ENCODE data around the gene CALR. TPM values are rescaled to one million over a fixed set of nuclear protein-coding genes. Genes with fewer than 3 reads are reported as not detected.
"Not testable (repeated sequence)": the region's sequence is repeated elsewhere in the genome, so short reads cannot be mapped to it uniquely, and the experiment has no call there.

Gene CALR
- polyA plus RNA-seq, 3 donors from 2014 or later, result 125 to 301 (median 238) TPM

DNA sequence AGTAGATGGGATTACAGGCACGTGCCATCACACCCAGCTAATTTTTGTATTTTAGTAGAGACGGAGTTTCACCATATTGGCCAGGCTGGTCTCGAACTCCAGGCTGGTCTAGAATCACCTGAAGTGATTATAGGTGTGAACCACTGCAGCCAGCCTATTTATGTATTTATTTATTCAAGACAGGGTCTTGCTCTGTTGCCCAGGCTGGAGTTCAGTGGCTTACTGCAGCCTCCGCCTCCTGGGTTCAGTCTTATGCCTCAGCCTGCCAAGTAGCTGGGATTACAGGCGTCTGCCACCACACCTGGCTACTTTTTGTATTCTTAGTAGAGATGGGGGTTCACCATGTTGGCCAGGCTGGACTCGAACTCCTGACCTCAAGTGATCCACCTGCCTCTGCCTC is 13.6 kb downstream of the CALR start:
- Mint-ChIP-seq H3K27ac (peak overlapping the region in 3 of 6 donors; percentile 30 to 64 (median 43)), H3K4me1 (peaks cover 26 to 40% of the 10 kb centered on the region in 2 donors)
- not testable (repeated sequence) for H3K36me3 Mint-ChIP-seq; H3K9me3 Mint-ChIP-seq; H3K4me3 Mint-ChIP-seq; DNase-seq; H3K27me3 Mint-ChIP-seq (ENCODE audit: low read depth in 3 of 3)

DNA sequence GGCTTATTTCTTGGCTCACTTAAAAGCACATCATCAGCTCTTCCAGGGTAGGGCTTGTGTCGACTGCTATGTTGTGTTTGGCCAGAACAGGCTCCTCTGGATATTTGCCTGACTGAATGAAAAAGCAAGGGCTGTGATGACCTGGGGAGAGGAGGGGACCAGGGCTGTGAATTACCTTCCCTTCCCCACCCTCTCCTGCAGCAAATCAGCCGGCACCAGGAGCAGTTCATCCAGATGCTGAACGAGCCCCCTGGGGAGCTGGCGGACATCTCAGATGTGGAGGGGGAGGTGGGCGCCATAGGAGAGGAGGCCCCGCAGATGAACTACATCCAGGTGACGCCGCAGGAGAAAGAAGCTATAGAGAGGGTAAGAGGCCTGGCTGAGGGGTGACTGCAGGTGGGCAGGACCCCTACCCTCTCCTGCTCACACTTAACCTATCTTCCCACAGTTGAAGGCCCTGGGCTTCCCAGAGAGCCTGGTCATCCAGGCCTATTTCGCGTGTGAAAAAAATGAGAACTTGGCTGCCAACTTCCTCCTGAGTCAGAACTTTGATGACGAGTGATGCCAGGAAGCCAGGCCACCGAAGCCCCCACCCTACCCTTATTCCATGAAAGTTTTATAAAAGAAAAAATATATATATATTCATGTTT is 14.2 kb downstream of the CALR start:
- H3K27ac Mint-ChIP-seq, result no peak overlapping the region

DNA sequence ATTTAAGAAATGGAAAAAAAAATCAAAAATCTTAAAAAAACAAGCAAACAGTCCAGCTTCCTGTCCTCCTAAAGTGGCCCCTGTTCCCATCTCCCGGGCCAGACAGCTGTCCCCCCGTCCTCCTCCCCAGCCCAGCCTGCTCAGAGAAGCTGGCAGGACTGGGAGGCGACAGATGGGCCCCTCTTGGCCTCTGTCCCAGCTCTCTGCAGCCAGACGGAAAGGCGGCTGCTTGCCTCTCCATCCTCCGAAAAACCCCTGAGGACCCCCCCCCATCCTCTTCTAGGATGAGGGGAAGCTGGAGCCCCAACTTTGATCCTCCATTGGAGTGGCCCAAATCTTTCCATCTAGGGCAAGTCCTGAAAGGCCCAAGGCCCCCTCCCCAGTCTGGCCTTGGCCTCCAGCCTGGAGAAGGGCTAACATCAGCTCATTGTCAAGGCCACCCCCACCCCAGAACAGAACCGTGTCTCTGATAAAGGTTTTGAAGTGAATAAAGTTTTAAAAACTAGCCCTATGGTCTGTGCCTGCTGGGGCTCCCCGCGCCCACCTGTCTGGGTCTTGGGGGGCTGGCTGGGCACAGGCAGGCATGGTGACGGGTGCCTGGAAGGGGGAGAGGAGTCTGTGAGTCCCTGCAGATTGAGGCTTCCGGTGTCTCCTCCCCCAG is 14.9 kb downstream of the CALR start:
- Mint-ChIP-seq H3K27me3 (ENCODE audit: low read depth in 3 of 3) (peaks cover 3 to 8% (median 5%) of the 10 kb centered on the region in 3 donors), H3K4me1 (peaks cover 27 to 32% of the 10 kb centered on the region in 2 donors), H3K9me3 (no peaks in the 10 kb centered on the region), H3K27ac (peak overlapping the region in 1 of 6 donors; percentile 49), H3K36me3 (peaks cover 0 to 8% (median 7%) of the 10 kb centered on the region in 3 donors), H3K4me3 (no peak overlapping the region)
- DNase-seq, result no peak

More for the DNA sequence above, 14.2 kb downstream of the CALR start:
- Mint-ChIP-seq H3K4me3 (no peak overlapping the region), H3K9me3 (no peaks in the 10 kb centered on the region), H3K36me3 (peaks cover 0 to 8% (median 7%) of the 10 kb centered on the region in 3 donors), H3K4me1 (peaks cover 28 to 35% of the 10 kb centered on the region in 2 donors), H3K27me3 (ENCODE audit: low read depth in 3 of 3) (peaks cover 3 to 8% (median 5%) of the 10 kb centered on the region in 3 donors)
- DNase-seq, result no peak

DNA sequence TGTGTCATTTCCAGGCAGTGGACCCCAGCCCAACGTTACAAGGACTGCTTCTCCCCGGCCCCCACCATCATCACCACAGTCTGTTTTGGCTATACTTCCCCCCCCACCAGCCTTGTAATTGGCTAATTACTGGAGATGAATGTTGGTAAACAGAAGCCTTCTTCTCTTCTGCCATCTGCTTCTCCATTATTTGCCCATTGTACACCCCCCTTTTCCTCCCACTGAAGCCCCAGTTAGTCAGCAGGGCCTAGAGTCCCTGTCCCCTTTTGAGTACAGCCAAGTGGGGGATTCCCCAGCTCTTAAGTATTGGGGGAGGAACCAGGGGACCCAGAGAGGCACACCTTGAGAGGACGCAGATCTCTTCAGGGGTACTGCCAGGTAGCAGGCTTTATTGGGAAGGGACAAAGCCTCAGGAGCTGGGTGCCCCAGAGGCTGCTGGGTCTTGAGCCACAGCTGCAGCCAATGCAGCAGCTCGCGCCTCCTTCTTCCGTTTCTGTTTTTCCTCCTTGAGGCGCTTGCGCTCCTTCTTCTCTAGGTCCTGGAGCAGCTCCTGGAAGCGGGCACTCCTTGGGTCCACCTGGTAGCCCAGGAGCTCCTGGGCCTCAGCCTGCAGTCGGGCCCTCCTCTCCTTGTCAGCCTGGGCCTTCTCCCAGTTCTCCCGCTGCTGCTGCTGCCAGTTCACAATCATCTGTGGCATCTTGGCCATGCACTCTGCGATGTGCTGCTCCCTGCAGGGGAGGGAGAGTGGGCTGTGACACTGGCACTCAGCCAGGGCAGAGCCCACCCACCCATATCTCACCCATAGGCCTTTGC is 15.6 kb downstream of the CALR start:
- Mint-ChIP-seq H3K36me3 (peaks cover 0 to 8% (median 7%) of the 10 kb centered on the region in 3 donors), H3K27ac (peak overlapping the region; percentile 7 to 82 (median 45)), H3K9me3 (no peaks in the 10 kb centered on the region), H3K4me3 (peak overlapping the region in 3 of 5 donors; percentile 13 to 59 (median 29)), H3K4me1 (peaks cover 27 to 32% of the 10 kb centered on the region in 2 donors), H3K27me3 (ENCODE audit: low read depth in 3 of 3) (peaks cover 3 to 8% (median 5%) of the 10 kb centered on the region in 3 donors)
- DNase-seq, result no peak

DNA sequence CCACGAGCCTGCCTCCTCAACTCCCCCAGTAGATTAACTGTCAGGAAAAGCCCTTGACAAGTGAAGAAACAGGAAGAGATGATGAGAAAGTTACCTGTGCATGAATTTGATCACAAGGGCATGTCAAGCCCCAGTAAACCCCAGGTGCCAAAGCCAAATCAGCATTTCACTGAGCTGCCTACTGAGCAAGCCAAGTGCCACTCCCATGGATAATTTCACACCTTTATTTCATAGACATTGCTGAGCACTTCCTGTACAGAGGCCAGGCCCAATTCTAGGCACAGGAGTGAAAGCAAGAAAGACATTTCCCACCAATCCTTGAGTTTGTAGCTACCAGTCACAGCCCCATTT is 16.2 kb downstream of the CALR start:
- H3K36me3 Mint-ChIP-seq, result peaks cover 0 to 8% (median 7%) of the 10 kb centered on the region in 3 donors
- DNase-seq, result no peak
- peaks cover 3 to 8% (median 5%) of the 10 kb centered on the region in 3 donors for H3K27me3 Mint-ChIP-seq (ENCODE audit: low read depth in 3 of 3)
- peak overlapping the region in 3 of 5 donors; percentile 23 to 59 (median 29) for H3K4me3 Mint-ChIP-seq
- no peaks in the 10 kb centered on the region for H3K9me3 Mint-ChIP-seq
- H3K4me1 Mint-ChIP-seq, result peaks cover 27 to 31% of the 10 kb centered on the region in 2 donors
- peak overlapping the region in 5 of 6 donors; percentile 7 to 82 (median 41) for H3K27ac Mint-ChIP-seq

DNA sequence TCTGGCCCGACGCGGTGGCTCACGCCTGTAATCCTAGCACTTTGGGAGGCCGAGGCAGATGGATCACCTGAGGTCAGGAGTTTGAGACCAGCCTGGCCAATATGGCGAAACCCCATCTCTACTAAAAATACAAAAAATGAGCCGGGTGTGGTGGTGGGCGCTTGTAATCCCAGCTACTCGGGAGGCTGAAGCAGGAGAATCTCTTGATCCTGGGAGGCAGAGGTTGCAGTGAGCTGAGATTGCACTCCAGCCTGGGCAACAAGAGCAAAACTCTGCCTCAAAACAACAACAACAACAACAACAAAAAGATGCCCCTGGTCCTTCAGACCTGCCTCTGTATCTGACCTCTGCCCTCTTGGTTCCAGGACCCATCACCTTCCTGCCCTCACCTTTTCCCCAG is 17.2 kb downstream of the CALR start:
- DNase-seq; H3K36me3 Mint-ChIP-seq; H3K27me3 Mint-ChIP-seq (ENCODE audit: low read depth in 3 of 3); H3K9me3 Mint-ChIP-seq: not testable (repeated sequence)
- H3K27ac Mint-ChIP-seq, result peak overlapping the region; percentile 79 to 94 (median 86)
- H3K4me3 Mint-ChIP-seq, result peak overlapping the region; percentile 77 to 89 (median 82)
- H3K4me1 Mint-ChIP-seq, result peaks cover 25 to 27% of the 10 kb centered on the region in 2 donors

DNA sequence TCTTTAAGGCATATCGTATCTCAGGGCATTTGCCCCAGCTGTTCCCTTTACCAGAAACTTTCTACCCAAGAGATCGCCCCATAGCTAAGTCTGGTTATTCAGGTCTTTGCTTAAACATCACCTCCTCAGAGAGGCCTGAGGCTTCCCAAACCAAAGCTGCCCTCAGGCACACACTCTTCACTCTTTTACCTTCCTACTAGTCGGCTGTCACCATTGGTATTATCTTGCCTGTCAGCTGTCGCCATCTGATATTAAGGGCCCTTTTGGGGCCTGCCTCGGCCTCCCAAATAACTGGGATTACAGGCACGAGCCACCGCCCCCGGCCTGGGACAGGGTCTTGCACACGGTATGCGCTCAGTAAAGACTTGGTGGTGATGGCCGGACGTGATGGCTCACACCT is 17.6 kb downstream of the CALR start:
- H3K4me1 Mint-ChIP-seq, result peaks cover 25 to 27% of the 10 kb centered on the region in 2 donors
- H3K4me3 Mint-ChIP-seq, result peak overlapping the region; percentile 77 to 89 (median 82)
- DNase-seq, result no peak
- H3K9me3 Mint-ChIP-seq, result no peaks in the 10 kb centered on the region
- H3K36me3 Mint-ChIP-seq, result peaks cover 0 to 6% (median 0%) of the 10 kb centered on the region in 3 donors
- peak overlapping the region; percentile 79 to 94 (median 86) for H3K27ac Mint-ChIP-seq
- peaks cover 3 to 10% (median 5%) of the 10 kb centered on the region in 3 donors for H3K27me3 Mint-ChIP-seq (ENCODE audit: low read depth in 3 of 3)

DNA sequence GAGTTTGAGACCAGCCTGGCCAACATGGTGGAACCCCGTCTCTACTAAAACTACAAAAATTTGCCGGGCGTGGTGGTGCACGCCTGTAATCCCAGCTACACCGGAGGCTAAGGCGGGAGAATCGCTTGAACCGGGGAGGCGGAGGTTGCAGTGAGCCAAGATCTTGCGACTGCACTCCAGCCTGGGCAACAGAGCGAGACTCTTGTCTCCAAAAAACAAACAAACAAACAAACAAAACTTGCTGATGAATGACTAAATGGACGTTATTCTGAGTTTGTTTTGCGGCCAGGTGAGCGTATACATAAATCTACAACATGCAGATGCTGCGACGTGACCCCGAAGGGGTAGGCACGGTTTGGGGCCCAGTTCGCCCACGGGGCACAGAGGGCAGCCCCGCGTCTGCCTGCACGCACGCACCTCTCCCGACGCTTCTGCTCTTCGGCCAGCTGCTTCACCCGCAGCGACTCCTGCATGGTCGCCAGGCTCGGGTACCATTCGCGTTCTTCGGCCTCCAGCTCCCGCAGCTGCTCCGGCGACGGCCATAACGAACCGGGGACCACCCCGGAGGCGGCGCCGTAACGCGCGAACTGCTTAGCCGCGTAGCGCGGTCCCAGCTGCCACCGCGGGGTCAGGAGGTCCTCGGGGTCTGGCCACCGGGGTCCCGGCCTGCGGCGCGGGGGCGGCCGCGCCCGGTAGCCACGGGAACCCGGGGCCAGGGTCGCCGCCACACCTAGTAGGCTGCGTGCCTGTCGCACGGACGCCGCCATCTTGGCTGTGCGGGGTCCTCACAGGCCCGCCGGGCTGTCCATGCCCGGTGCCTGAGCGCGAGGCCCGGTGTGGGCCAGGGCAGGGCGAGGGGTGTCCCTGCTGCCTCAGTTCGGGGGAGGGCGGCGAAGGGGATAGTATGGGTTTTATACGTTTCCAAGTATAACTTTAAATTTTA is 18.3 kb downstream of the CALR start, which contains the start of gene GADD45GIP1:
Gene GADD45GIP1 (minus strand): TSS at position 778 of the 943 bp plus-strand sequence. CDS start 11 bp downstream, at position 767.
- Mint-ChIP-seq H3K9me3 (no peaks in the 10 kb centered on the region), H3K36me3 (no peaks in the 10 kb centered on the region), H3K4me1 (peaks cover 25% of the 10 kb centered on the region in 2 donors), H3K4me3 (peak within 1 kb of the TSS; percentile 88 to 91 (median 90)), H3K27ac (peak within 1 kb of the TSS; percentile 79 to 94 (median 93)), H3K27me3 (ENCODE audit: low read depth in 3 of 3) (peaks cover 0 to 8% (median 5%) of the 10 kb centered on the region in 3 donors)
- DNase-seq, result peak; percentile 77 to 80 (median 77)

DNA sequence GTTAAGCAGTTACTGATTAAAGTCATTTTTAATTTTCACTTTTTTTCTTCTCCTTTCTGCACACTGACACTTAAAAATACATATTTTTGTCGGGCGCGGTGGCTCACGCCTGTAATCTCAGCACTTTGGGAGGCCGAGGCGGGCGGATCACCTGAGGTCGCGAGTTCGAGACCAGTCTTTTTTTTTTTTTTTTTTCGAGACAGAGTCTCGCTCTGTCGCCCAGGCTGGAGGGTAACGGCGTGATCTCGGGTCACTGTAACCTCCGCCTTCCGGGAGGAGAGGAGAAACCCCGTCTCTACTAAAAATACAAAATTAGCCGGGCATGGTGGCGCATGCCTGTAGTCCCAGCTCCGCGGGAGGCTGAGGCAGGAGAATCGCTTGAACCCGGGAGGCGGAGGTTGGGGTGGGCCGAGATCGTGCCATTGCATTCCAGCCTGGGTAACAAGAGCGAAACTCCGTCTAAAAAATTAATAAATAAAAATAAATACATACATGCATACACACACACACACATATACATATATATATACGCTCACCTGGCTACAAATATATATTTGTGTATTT is 19.1 kb downstream of the CALR start:
- H3K9me3 Mint-ChIP-seq; H3K27me3 Mint-ChIP-seq (ENCODE audit: low read depth in 3 of 3); DNase-seq; H3K36me3 Mint-ChIP-seq: not testable (repeated sequence)
- Mint-ChIP-seq H3K4me3 (peak overlapping the region; percentile 88 to 91 (median 90)), H3K4me1 (peaks cover 25% of the 10 kb centered on the region in 2 donors), H3K27ac (peak overlapping the region; percentile 79 to 93 (median 92))

DNA sequence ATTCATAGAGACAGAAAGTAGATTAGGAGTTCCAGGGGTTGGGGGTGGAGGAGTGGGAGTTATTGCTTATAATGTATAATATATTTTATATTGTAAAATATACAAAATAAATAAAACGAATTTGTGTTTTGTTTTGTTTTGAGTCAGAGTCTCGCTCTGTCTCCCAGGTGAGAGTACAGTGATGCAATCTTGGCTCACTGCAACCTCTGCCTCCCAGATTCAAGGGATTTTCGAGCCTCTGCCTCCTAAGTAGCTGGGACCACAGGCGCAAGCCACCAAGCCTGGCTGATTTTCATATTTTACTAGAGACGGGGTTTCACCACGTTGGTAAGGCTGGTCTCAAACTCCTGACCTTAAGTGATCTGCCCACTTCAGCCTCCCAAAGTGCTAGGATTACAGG is 21.1 kb downstream of the CALR start:
- DNase-seq, result no peak
- H3K4me3 Mint-ChIP-seq, result no peak overlapping the region
- peaks cover 21 to 22% of the 10 kb centered on the region in 2 donors for H3K4me1 Mint-ChIP-seq
- peaks cover 0 to 9% (median 4%) of the 10 kb centered on the region in 3 donors for H3K27me3 Mint-ChIP-seq (ENCODE audit: low read depth in 3 of 3)
- no peak overlapping the region for H3K27ac Mint-ChIP-seq
- H3K36me3 Mint-ChIP-seq, result no peaks in the 10 kb centered on the region
- H3K9me3 Mint-ChIP-seq, result no peaks in the 10 kb centered on the region

DNA sequence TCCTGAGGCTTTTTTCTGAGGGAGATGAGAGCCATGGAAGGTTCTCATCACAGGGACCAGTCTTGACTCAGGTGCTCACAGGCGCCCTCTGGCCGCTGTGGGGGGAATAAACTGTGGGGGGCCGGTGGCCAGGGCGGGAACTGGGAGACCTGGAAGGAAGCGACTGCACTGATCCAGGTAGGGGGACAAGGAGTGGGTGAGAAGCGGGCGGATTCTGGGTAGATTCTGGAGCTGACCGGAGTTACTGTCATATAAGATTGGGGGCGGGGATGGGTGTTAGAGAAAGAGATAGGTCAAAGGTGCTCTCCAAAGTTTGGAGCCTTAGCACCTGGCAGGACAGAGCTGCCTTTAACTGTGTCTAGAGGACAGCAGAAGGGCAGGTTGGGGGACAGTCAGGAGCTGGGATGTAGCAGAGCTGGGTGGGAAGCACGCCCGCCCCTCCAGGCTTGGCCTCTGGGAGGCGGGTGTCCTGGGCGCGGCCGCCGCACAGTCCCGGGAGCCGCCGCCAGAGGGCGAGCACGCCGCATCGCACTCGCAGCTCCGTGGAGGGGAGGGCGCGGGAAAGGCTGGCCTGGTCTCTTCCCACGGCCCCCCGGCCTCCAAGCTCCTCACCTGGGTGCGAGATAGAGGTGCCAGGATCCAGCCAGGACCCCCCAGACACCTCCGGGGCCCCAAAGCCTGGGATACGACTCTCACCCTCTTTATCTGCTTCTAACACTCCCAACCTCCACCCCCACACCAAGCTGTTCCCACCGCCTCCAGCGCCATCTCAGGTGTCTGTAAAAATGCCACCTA is 26.8 kb downstream of the CALR start:
- Mint-ChIP-seq H3K9me3 (no peaks in the 10 kb centered on the region), H3K36me3 (no peaks in the 10 kb centered on the region), H3K27ac (peak overlapping the region in 5 of 6 donors; percentile 63 to 83 (median 80)), H3K4me1 (peaks cover 6 to 11% of the 10 kb centered on the region in 2 donors), H3K27me3 (ENCODE audit: low read depth in 3 of 3) (peaks cover 0 to 5% (median 0%) of the 10 kb centered on the region in 3 donors), H3K4me3 (peak overlapping the region; percentile 87 to 96 (median 92))
- peak; percentile 75 to 79 (median 77) for DNase-seq

DNA sequence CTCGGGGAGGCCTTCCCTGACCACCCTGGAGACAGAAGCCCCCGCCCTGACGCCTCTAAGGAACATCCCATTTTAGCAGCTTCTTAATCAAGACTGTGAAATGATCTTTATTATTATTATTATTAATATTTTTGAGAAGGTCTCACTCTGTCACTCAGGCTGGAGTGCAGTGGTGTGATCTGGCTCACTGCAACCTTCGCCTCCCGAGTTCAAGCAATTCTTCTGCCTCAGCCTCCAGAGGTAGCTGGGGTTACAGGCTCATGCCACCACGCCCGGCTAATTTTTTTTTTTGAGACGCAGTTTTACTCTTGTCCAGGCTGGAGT is 27.4 kb downstream of the CALR start:
- Mint-ChIP-seq H3K4me3 (peak overlapping the region; percentile 40 to 70 (median 65)), H3K27me3 (ENCODE audit: low read depth in 3 of 3) (peaks cover 0 to 4% (median 0%) of the 10 kb centered on the region in 3 donors), H3K27ac (peak overlapping the region in 2 of 6 donors; percentile 81 to 83), H3K9me3 (no peaks in the 10 kb centered on the region), H3K36me3 (no peaks in the 10 kb centered on the region), H3K4me1 (peaks cover 6 to 11% of the 10 kb centered on the region in 2 donors)
- no peak for DNase-seq

Measured in immature natural killer cell (primary cell).